ENCODE data around the gene ADCY7. TPM values are rescaled to one million over a fixed set of nuclear protein-coding genes. Genes with fewer than 3 reads are reported as not detected.

The ADCY7 gene
- total RNA-seq, 1 donor from 2014 or later, result 16.7 TPM

DNA sequence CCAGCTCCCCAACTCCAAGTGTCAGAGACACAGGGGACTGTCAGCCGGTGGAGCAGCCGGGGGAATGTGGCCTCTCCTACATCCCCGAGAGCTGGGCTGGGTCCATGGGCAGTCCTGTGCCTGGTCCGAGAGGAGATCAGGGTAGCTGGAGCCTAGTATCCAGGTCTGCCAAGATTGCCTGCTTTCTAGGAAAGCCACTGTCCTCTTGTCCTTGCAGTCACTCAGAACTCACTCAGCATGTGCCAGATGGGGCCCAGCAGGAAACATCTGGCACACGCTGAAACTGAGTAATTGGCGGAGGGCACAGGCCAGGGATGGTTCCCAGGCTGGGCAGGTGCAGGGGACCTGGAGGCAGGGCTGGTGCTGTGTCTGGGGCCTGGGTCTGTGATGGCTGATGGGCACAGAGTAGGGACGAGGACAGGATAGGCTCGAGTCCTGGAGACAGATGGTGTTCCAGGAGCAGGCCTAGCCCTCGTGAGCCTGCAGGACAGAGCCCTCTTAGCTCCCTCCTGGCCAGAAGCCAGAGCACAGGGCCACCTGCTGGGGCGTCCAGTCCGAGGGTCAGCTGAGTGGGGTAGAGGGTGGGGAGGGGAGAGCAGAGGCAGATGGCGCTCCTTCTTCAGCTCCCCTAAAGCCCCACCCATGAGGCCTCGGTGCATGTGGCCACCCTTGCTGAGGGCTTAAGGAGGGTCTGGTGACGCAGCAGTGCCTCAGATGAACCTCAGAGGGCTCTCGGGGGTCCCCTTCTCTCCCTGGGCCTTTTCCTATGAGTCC, 31.1 kb downstream of the ADCY7 start:
- Mint-ChIP-seq H3K27me3 (ENCODE audit: unreplicated experiment) (peaks cover 8% of the 10 kb centered on the region), H3K4me1 (ENCODE audit: low read depth, unreplicated experiment) (peaks cover 11% of the 10 kb centered on the region), H3K4me3 (ENCODE audit: unreplicated experiment) (peak overlapping the region; percentile 25), H3K36me3 (ENCODE audit: unreplicated experiment) (no peaks in the 10 kb centered on the region), H3K27ac (ENCODE audit: unreplicated experiment) (peak overlapping the region; percentile 82), H3K9me3 (ENCODE audit: unreplicated experiment) (peaks cover 16% of the 10 kb centered on the region)
- TF ChIP-seq, protein P1, sequence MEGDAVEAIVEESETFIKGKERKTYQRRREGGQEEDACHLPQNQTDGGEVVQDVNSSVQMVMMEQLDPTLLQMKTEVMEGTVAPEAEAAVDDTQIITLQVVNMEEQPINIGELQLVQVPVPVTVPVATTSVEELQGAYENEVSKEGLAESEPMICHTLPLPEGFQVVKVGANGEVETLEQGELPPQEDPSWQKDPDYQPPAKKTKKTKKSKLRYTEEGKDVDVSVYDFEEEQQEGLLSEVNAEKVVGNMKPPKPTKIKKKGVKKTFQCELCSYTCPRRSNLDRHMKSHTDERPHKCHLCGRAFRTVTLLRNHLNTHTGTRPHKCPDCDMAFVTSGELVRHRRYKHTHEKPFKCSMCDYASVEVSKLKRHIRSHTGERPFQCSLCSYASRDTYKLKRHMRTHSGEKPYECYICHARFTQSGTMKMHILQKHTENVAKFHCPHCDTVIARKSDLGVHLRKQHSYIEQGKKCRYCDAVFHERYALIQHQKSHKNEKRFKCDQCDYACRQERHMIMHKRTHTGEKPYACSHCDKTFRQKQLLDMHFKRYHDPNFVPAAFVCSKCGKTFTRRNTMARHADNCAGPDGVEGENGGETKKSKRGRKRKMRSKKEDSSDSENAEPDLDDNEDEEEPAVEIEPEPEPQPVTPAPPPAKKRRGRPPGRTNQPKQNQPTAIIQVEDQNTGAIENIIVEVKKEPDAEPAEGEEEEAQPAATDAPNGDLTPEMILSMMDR (IDR thresholded peaks at IDR 0.05; ENCODE audit: partially characterized antibody, unreplicated experiment), result no peak
- peak; percentile 47 for DNase-seq

GRCh38 chr16:50298075-50298460, 31.7 kb downstream of the ADCY7 start:
- DNase-seq, result no peak
- Mint-ChIP-seq H3K36me3 (ENCODE audit: unreplicated experiment) (no peaks in the 10 kb centered on the region), H3K9me3 (ENCODE audit: unreplicated experiment) (peaks cover 15% of the 10 kb centered on the region), H3K4me3 (ENCODE audit: unreplicated experiment) (peak overlapping the region; percentile 25), H3K27me3 (ENCODE audit: unreplicated experiment) (peaks cover 8% of the 10 kb centered on the region), H3K27ac (ENCODE audit: unreplicated experiment) (peak overlapping the region; percentile 66), H3K4me1 (ENCODE audit: low read depth, unreplicated experiment) (peaks cover 11% of the 10 kb centered on the region)
- TF ChIP-seq, protein P1 (IDR thresholded peaks at IDR 0.05; ENCODE audit: partially characterized antibody, unreplicated experiment), result no peak

- H3K9me3 Mint-ChIP-seq (ENCODE audit: unreplicated experiment), result peaks cover 15% of the 10 kb centered on the region
- peak overlapping the region; percentile 66 for H3K27ac Mint-ChIP-seq (ENCODE audit: unreplicated experiment)
- TF ChIP-seq, protein P1 (IDR thresholded peaks at IDR 0.05; ENCODE audit: partially characterized antibody, unreplicated experiment), result no peak
- DNase-seq, result no peak
- H3K36me3 Mint-ChIP-seq (ENCODE audit: unreplicated experiment), result no peaks in the 10 kb centered on the region
- no peak overlapping the region for H3K4me3 Mint-ChIP-seq (ENCODE audit: unreplicated experiment)
- H3K4me1 Mint-ChIP-seq (ENCODE audit: low read depth, unreplicated experiment), result peaks cover 11% of the 10 kb centered on the region
- H3K27me3 Mint-ChIP-seq (ENCODE audit: unreplicated experiment), result peaks cover 8% of the 10 kb centered on the region
Measured at GRCh38 chr16:50298591-50299507, 32.5 kb downstream of the ADCY7 start.

GRCh38 chr16:50299508-50300105, 33.3 kb downstream of the ADCY7 start:
- Mint-ChIP-seq H3K36me3 (ENCODE audit: unreplicated experiment) (no peaks in the 10 kb centered on the region), H3K27ac (ENCODE audit: unreplicated experiment) (no peak overlapping the region), H3K4me3 (ENCODE audit: unreplicated experiment) (no peak overlapping the region), H3K27me3 (ENCODE audit: unreplicated experiment) (peaks cover 8% of the 10 kb centered on the region), H3K4me1 (ENCODE audit: low read depth, unreplicated experiment) (peaks cover 11% of the 10 kb centered on the region), H3K9me3 (ENCODE audit: unreplicated experiment) (peaks cover 13% of the 10 kb centered on the region)
- no peak for DNase-seq
- TF ChIP-seq, protein P1 (IDR thresholded peaks at IDR 0.05; ENCODE audit: partially characterized antibody, unreplicated experiment), result no peak

Data from glutamatergic neuron (in vitro differentiated cells).